Spleen (tissue), 7 donors: Measurements from ENCODE around the gene COL11A1.

Experiments
- POLR2A ChIP-seq, 3 donors: fragments of 450-650 bp; IDR thresholded peaks; one replicate each; pipeline ENCODE4 v1.5.1; 2017; ENCODE audit warnings: antibody characterized with exemption in 3 of 3, mild to moderate bottlenecking in 1 of 3
- POLR2AphosphoS5 ChIP-seq, 3 donors: sonication (generic); formaldehyde crosslinking; IDR thresholded peaks; one replicate each; pipeline ENCODE4 v1.5.1; 2017; ENCODE audit warnings: antibody characterized with exemption in 3 of 3
- TF ChIP-seq, protein P1 (sequence below), 11 experiments: fragments of 200-600 bp in 7 of 11; fragments of 450-650 bp in 4 of 11; sonication (generic) in 4 of 11; IDR thresholded peaks in 8 of 11; conservative IDR thresholded peaks in 3 of 11; 1 replicate in 7 of 11; 2 replicates in 4 of 11; pipeline versions ENCODE4 v1.4.0 to v1.8.0; 2016 to 2021; ENCODE audit warnings: antibody characterized with exemption in 11 of 11, inconsistent platforms in 4 of 11, mild to moderate bottlenecking in 1 of 11
- donor health status: DM: no; HTN: no; CAD: no; lungs with moderate emphysema.
- donor health status: DM: no; HTN: no; CAD: no.
- donor health status: DM: no; HTN: no; CAD: no.

DNA sequence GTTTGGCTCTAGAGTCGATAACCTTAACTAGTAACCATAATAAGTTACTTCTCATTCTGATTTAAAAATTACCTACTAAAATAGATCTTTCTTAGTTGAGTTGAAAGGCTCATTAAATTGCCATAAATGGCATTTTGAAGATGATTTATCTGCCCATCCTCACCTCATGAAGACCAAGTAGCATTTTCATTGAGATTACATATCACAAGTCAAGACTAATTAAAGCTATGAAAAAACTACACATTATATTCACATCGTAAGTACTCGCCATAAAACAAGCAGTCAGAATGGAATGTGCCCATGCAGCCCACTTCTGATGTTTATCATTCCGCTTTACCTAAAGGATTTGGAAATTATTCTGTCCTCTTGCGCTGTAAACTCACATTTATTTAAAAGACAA lies 212.0 kb downstream of the COL11A1 start:
- TF ChIP-seq POLR2A (IDR thresholded peaks at IDR 0.05) (no peak), POLR2AphosphoS5 (IDR thresholded peaks at IDR 0.05) (no peak)
- TF ChIP-seq, protein P1, sequence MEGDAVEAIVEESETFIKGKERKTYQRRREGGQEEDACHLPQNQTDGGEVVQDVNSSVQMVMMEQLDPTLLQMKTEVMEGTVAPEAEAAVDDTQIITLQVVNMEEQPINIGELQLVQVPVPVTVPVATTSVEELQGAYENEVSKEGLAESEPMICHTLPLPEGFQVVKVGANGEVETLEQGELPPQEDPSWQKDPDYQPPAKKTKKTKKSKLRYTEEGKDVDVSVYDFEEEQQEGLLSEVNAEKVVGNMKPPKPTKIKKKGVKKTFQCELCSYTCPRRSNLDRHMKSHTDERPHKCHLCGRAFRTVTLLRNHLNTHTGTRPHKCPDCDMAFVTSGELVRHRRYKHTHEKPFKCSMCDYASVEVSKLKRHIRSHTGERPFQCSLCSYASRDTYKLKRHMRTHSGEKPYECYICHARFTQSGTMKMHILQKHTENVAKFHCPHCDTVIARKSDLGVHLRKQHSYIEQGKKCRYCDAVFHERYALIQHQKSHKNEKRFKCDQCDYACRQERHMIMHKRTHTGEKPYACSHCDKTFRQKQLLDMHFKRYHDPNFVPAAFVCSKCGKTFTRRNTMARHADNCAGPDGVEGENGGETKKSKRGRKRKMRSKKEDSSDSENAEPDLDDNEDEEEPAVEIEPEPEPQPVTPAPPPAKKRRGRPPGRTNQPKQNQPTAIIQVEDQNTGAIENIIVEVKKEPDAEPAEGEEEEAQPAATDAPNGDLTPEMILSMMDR (IDR thresholded peaks at IDR 0.05 in 8 of 11, conservative IDR thresholded peaks at IDR 0.05 in 3 of 11), result no peak
